Omental fat pad (tissue), 4 donors: Measurements from ENCODE around the gene TSC22D3. TPM values are rescaled to one million over a fixed set of nuclear protein-coding genes. Genes with fewer than 3 reads are reported as not detected.

Experiments
- ATAC-seq: fragments of 150-250 bp; one replicate; pipeline ENCODE4 v1.9.1; 2016; ENCODE audit warnings: mild to moderate bottlenecking, moderate library complexity; ENCODE audit not compliant: low FRiP score
- DNase-seq: peaks from one replicate; pipeline ENCODE4 v3.0.0-alpha.2; 2019; ENCODE audit warnings: low spot score
- total RNA-seq, 4 donors: library from RNA; depleted of rRNA; stranded (reverse); fragments of >200 nt; gene quantifications; one replicate each; pipeline ENCODE4 v1.1.0, GENCODE V29; 2016
- TF ChIP-seq, protein P1 (sequence below), 3 donors: fragments of 450-650 bp; IDR thresholded peaks; one replicate each; pipeline ENCODE4 v1.5.1; 2016 to 2017; ENCODE audit warnings: antibody characterized with exemption in 3 of 3, mild to moderate bottlenecking in 3 of 3, moderate library complexity in 2 of 3

TSC22D3 gene
- total RNA-seq, 4 donors from 2014 or later: 316 to 869 (median 357) TPM

DNA sequence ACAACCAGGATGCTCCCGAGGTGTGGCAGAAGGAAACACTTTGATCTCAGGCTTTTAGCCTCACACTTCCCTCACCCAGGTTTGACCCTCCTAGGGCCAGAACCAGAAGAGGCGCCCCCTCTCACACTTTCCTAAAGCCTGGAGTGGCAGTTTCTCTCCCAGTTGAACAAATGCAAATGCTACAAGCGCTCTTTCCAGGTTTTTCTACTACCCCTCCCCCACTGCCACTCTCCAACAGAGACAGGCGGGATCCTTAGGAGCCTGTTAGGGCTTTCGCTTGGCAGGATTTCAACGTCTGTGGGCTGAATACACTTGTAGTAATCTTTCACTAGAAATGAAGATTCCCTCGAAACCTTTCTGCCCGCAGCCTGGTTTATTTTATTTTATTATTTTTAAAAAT is 2.4 kb downstream of the TSC22D3 start:
- ATAC-seq (no peak), DNase-seq (no peak)
- TF ChIP-seq, protein P1, sequence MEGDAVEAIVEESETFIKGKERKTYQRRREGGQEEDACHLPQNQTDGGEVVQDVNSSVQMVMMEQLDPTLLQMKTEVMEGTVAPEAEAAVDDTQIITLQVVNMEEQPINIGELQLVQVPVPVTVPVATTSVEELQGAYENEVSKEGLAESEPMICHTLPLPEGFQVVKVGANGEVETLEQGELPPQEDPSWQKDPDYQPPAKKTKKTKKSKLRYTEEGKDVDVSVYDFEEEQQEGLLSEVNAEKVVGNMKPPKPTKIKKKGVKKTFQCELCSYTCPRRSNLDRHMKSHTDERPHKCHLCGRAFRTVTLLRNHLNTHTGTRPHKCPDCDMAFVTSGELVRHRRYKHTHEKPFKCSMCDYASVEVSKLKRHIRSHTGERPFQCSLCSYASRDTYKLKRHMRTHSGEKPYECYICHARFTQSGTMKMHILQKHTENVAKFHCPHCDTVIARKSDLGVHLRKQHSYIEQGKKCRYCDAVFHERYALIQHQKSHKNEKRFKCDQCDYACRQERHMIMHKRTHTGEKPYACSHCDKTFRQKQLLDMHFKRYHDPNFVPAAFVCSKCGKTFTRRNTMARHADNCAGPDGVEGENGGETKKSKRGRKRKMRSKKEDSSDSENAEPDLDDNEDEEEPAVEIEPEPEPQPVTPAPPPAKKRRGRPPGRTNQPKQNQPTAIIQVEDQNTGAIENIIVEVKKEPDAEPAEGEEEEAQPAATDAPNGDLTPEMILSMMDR (IDR thresholded peaks at IDR 0.05): no peak

DNA sequence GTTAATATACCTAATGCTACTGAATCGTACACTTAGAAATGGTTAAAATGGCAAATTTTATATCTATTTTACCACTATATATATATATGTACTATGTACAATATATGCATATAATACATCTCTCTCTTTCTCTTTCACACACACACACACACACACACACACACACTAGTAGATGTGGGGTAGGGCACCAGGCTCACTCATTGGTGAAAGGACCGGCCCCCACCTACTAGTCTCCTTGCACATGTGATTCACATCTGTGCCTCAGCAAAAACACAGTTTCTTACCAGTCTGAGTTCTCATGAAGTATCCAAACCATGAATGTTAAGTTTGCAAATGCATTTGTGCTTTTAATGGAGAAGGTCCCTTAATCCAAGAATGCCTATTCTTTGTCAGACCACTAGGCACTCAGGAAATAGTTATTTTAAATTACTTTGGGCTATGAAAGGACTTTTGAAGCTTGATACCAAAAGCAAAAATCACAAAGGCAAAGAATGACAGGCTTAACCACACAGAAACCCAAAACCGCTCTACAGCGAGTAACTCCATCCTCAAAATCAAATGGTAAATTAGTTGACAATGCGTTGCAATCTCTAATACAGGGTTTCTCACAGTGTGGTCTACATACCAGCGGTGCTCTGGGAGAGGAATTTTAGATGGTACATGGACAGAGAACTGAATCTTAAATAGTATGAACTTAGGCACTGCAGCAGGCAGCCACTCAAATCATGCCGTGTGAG is 5.8 kb downstream of the TSC22D3 start:
- ATAC-seq (no peak), DNase-seq (no peak)
- TF ChIP-seq, protein P1 (IDR thresholded peaks at IDR 0.05): no peak

GRCh38 chrX:107768051-107768450 is 7.5 kb downstream of the TSC22D3 start:
- TF ChIP-seq, protein P1 (IDR thresholded peaks at IDR 0.05): no peak
- no peak for ATAC-seq
- no peak for DNase-seq

GRCh38 chrX:107766470-107767150 is 9.0 kb downstream of the TSC22D3 start:
- peak; percentile 87 for ATAC-seq
- TF ChIP-seq, protein P1 (IDR thresholded peaks at IDR 0.05): no peak
- no peak for DNase-seq

DNA sequence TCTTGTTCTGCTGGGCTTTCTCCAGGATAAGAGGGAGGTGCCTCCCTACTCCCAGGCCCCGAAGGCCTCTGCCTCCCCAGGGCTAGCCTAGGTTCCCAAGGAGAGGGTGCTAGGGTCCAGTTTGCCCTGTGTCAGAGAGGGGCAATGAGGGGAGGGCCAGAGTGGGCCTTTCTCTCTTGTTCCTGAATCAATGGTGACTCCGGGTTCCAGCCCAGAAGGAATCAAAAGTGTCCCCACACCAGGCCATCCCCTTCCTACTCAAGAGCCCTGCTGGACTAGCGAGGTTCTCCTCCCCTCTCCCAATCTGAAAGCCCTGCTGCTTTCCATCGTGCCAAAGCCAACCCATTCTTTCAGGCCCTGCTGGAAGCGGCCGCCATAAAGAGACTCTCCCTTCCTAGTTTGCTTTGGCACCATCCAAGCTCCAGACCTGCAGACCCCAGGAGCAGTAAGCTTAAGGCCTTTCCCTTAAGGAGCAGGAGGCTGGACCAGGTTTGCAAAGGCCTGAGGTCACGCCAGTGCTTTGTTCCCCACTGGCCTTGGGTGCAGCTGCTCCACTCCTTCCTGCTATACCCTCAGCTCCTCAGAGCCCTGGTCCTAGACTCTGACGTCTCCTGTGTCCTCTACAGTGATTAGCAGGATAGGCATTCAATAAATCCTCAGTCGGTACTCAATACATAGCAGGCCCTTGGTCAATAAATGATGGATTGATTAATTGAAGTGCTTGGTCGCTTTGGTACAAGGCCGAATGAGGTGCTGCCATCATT is 10.6 kb downstream of the TSC22D3 start:
- TF ChIP-seq, protein P1 (IDR thresholded peaks at IDR 0.05): no peak
- no peak for DNase-seq
- peak; percentile 40 for ATAC-seq

- TF ChIP-seq, protein P1 (IDR thresholded peaks at IDR 0.05): no peak
- no peak for ATAC-seq
- no peak for DNase-seq
These were observed 11.9 kb downstream of the TSC22D3 start for GRCh38 chrX:107763647-107764046.
